Left lobe of liver (tissue), 2 donors: ENCODE measurements around the gene CLASP1. TPM values are rescaled to one million over a fixed set of nuclear protein-coding genes. Genes with fewer than 3 reads are reported as not detected.
A peak's percentile ranks its signal among the peaks of the same experiment; 100 is the strongest.
"Not testable (repeated sequence)": the region's sequence is repeated elsewhere in the genome, so short reads cannot be mapped to it uniquely, and the experiment has no call there.

Experiments used
- ATAC-seq: fragments of 200-7000 bp; cut with Tn5 transposase; one replicate; pipeline ENCODE4 v1.9.1; 2020; ENCODE audit warnings: mild to moderate bottlenecking, moderate library complexity
- DNase-seq: peaks from one replicate; pipeline ENCODE4 v3.0.0-alpha.2; 2020; ENCODE audit warnings: low spot score
- total RNA-seq: library from RNA; stranded (reverse); gene quantifications from one replicate; pipeline ENCODE4 v1.2.1, GENCODE V29; 2021
- donor health status: DM: no; HTN: no; CAD: no; lungs with moderate emphysema.
- donor health status: DM: no; HTN: yes; CAD: no.

Gene CLASP1
- total RNA-seq, 1 donor from 2014 or later, result 28.3 TPM

DNA sequence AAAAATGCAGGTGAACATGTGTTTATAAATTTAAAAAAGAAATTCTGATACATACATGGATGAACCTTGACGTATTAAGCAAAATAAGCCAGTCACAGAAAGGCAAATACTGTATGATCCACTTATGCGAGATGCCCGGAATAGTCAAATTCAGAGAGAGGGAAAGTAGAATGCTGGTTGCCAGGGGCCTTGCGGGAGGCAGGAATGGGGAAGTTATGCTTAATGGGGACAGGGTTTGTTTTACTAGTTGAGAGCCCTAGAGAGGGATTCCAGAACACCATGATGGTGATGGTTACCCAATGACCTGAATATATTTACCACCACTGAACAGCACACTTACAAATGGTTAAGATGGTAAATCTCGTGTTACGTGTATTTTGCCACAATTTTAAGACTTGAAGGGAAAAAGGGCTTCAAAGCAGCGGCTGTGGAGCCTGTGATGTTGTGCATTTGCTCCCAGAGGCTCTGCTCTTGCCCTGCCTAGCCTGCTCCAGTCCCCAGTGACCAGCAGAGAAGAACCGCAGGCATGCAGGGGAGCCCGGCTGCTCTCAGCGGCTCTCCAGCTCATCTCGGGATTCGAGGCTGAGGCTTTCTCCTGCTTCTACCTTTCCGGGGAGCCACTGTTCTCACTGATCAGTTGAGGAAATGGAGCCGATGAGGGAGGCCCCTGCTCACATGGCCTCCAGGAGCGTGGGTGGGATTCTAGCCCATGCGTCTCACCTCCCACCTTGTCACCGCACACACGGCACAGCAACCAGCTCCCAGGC is 312.6 kb downstream of the CLASP1 start:
- ATAC-seq, result no peak
- DNase-seq, result no peak

GRCh38 chr2:121335294-121336290 is 313.7 kb downstream of the CLASP1 start:
- DNase-seq (no peak), ATAC-seq (peak; percentile 22)

GRCh38 chr2:121334581-121335293 is 314.5 kb downstream of the CLASP1 start:
- DNase-seq, result no peak

GRCh38 chr2:121333834-121334558 is 315.3 kb downstream of the CLASP1 start:
- ATAC-seq, result no peak
- no peak for DNase-seq

More at GRCh38 chr2:121334581-121335293, 314.5 kb downstream of the CLASP1 start:
- peak; percentile 71 for ATAC-seq

DNA sequence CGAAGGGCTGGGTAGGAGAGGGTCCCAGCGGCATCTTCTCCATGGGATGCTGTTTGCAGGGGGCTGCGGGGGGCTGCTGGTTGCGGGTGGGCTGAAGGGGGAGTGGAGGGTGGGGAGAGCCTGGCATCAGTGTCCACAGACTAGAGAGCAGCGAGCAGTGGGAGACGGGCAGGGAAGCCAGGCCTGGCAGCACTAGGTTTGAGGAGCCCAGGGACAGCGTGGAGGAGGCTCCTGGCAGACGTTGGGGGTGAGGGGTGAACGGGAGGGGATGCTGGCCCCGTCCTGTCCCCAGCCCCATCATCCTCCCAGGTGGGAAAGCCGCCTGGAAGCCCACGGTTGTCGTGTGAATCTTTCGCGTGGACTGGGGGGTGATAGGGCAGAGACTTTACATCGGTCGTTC is 316.0 kb downstream of the CLASP1 start:
- ATAC-seq (no peak), DNase-seq (no peak)

GRCh38 chr2:121331324-121331723 is 317.9 kb downstream of the CLASP1 start:
- ATAC-seq, DNase-seq: not testable (repeated sequence)

GRCh38 chr2:121330921-121331320 is 318.3 kb downstream of the CLASP1 start:
- no peak for ATAC-seq
- peak; percentile 5 for DNase-seq

DNA sequence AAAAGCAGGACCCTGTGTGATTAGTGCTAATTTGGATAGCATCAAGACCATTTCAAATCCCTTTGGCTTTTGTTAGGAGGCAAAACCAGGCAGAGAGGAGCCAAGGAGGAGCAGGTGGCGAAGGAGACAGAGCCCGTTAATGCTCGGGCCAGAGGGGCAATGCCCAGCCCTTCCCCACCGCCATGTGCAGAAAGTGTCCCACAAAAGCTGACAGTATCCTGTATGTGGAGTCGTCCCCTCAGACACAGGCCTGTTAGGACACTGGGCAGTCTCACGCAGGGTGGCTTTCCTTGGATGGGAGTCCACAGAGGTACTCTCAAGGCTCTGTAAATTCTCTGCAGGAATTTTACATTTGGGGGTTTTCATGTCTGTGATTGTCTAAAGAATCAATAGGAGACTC is 319.5 kb downstream of the CLASP1 start:
- DNase-seq (no peak), ATAC-seq (no peak)

DNA sequence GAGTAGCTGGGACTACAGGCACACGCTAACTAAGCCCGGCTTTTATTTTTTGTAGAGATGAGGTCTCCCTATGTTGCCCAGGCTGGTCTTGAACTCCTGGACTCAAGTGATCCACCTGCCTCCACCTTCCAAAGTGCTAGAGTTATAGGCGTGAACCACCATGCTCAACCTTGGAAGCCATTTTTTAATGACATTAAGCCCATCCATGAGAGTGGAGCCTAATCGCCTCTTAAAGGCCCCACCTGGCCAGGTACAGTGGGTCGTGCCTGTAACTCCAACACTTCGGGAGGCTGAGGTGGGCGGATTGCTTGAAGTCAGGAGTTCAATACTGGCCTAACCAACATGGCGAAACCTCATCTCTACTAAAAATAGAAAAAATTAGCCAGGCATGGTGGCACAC is 322.6 kb downstream of the CLASP1 start:
- DNase-seq (peak; percentile 15), ATAC-seq (no peak)

- DNase-seq, result peak; percentile 15
- no peak for ATAC-seq
Measured at GRCh38 chr2:121324601-121325000, 324.7 kb downstream of the CLASP1 start.

DNA sequence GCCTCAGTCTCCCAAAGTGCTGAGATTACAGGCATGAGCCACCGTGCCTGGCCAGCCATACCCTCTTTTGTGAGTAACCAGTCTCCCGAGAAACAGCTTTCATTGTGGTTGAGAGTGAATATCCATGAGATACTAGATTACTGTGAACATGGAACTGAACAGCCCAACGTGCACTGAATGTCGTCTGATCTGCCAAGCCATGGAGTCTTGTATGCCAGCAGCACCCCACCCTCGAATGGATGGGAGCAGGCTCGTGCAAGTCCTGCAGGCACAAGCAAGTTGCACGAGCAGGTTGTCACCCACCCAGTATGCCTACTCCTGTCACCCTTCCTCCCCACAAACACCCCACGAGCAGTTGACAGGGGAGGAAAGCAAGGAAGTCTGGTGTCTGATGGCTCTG is 327.8 kb downstream of the CLASP1 start:
- ATAC-seq (no peak), DNase-seq (peak; percentile 18)

DNA sequence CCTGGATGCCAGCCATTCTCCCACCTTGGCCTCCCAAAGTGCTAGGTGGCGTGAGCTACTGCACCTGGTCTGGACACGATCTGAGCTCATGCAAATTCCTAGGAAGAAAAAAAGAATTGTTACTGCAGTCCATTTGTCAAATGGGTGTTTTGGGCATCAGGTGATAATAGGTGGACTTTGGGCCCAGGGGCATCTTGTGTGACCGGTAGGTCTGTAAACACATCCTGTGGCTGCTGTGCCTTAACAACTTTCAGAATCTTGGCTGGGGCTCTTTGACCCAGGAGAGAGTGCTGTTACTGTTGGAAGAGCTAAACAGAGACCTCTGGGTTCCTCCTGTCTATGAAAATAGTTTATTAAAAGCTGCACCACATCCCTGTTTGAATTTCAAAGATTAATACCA is 329.3 kb downstream of the CLASP1 start:
- no peak for ATAC-seq
- DNase-seq, result peak; percentile 18

DNA sequence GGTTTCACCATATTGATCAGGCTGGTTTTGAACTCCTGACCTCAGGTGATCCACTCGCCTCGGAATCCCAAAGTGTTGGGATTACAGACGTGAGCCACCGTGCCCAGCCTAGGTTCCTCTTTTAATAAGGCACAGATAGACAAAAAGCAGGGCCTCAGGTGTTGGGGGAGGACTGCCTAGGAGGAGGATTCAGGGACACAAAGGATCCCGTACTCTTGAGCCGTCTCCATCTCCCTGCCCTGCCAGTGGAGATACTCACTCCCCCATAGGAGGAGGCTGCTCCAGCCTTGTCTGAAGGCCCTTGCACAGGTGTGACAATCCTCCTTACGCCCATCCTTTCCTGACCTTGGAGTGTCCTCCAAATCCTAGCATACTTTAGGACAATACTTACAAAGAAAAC is 332.3 kb downstream of the CLASP1 start:
- ATAC-seq (no peak), DNase-seq (peak; percentile 14)

DNA sequence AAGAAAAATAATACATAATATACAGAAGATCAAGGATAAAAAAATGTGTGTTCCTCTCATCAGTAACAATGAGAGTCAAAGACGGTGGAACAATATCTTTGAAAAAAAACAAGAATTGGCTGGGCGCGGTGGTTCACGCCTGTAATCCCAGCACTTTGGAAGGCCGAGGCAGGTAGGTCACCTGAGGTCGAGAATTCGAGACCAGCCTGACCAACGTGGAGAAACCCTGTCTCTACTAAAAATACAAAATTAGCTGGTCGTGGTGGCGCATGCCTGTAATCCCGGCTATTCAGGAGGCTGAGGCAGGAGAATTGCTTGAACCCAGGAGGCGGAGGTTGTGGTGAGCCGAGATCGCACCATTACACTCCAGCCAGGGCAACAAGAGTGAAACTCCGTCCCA is 335.6 kb downstream of the CLASP1 start:
- not testable (repeated sequence) for ATAC-seq
- DNase-seq, result peak; percentile 3

DNA sequence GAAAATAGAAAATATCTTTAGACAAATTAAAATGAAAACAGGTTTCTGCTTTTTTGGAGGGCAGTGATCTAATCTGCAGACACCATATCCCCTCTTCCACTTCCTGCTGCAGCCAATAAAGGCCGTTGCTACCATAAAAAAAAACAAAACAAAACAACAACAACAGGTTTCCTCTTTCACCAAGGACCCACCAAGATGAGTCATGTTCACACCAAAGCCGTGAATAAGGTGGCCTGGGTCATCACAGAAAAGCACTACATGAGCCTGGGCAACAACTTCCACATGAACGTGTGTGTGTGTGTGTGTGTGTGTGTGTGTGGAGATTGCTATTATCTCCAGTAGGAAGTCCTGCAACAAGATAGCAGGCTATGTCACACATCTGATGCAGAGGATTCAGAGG is 339.5 kb downstream of the CLASP1 start:
- ATAC-seq, result no peak
- peak; percentile 8 for DNase-seq

DNA sequence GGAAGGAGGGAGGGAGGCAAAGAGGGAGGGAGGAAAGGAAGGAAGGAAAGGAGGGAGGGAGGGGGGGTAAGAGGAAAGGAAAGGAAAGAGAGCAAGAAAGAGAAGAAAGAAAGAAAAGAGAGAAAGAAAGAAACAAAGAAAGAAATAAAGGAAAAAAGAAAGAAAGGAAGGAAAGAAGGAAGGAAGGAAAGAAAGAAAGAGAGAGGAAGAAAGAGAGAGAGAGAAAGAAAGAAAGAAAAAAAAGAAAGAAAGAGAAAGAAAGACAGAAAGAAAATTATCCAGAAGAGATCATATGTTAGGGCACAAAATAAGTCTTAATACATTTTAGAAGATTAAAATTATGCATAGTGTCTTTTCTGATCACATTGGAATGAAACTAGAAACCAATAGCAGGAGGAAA is 339.9 kb downstream of the CLASP1 start:
- no peak for ATAC-seq
- no peak for DNase-seq

DNA sequence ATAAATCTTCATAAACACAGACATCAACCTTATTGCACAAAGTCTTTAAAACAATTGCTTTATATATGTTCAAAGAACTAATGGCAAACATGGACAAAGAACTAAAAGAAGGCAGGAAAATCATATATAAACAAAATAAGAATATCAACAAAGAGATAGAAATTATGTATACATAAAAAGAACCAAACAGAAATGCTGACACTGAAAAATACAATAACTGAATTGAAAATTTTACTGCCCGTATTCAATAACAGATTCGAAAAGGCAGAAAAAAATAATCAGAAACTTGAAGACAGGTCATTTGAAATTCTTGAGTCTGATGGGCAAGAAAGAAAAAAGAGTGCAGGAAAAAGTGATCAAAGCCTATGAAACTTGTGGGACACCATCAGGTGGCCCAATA is 342.2 kb downstream of the CLASP1 start:
- ATAC-seq (no peak), DNase-seq (no peak)

DNA sequence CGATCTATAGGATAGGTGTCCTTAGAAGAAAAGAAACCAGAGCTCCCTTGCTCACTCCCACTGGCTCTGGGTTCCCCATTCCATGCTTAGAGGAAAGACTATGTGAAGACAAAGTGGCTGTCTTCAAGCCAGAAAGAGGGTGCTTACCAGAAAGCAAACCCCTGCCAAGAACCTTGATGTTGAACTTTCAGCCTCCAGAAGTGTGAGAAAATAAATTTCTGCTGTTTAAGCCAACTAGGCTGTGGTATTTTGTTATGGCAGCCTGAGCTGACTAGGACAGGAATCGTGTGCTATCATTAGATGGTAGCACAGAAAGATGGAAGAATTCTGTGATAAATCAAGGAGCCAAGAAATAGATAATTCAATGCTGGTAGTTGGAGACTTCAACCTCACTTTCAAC is 344.3 kb downstream of the CLASP1 start:
- ATAC-seq (no peak), DNase-seq (no peak)

GRCh38 chr2:121303531-121304263 is 345.6 kb downstream of the CLASP1 start:
- ATAC-seq, result no peak
- DNase-seq, result peak; percentile 7

DNA sequence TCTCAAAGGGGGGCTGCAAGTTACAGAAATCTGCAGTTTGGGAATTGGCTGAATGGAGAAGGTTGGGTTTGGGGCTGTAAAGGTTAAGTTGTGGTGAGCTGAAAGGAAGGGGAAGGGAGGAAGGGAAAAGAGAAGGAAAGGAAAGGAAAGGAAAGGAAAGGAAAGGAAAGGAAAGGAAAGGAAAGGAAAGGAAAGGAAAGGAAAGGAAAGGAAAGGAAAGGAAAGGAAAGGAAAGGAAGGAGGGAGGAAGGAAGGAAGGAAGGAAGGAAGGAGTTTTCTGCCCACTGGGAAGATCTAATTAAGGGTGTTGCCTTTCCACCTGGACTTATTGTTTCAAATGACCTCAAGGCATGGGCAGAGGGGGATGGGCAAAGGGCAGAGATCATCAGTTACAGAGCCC is 348.1 kb downstream of the CLASP1 start:
- not testable (repeated sequence) for DNase-seq, ATAC-seq
